HEK293 (cell line): ENCODE results near the gene EXOSC7.

Experiments
- CTCF ChIP-seq: fragments of 450-650 bp; formaldehyde crosslinking; IDR thresholded peaks from 2 replicates; pipeline ENCODE4 v1.5.1; 2016; ENCODE audit warnings: missing biosample characterization, missing genetic modification characterization
- MEIS1 ChIP-seq: sonication (generic); formaldehyde crosslinking; IDR thresholded peaks from 2 replicates; pipeline ENCODE4 v1.8.1; 2022; ENCODE audit warnings: missing genetic modification reagents, mild to moderate bottlenecking, borderline replicate concordance
- ZBTB21 ChIP-seq: fragments of 450-650 bp; formaldehyde crosslinking; IDR thresholded peaks from 2 replicates; pipeline ENCODE4 v1.5.1; 2017; ENCODE audit warnings: missing biosample characterization, missing genetic modification characterization
- ZNF112 ChIP-seq: fragments of 450-650 bp; formaldehyde crosslinking; IDR thresholded peaks from 2 replicates; pipeline ENCODE4 v1.5.0; 2017; ENCODE audit warnings: missing biosample characterization, missing genetic modification characterization
- ZNF138 ChIP-seq: fragments of 450-650 bp; formaldehyde crosslinking; IDR thresholded peaks from 2 replicates; pipeline ENCODE4 v1.5.1; 2016; ENCODE audit warnings: missing biosample characterization, missing genetic modification characterization, borderline replicate concordance
- ZNF239 ChIP-seq: fragments of 450-650 bp; formaldehyde crosslinking; IDR thresholded peaks from 2 replicates; pipeline ENCODE4 v1.5.1; 2016; ENCODE audit warnings: missing biosample characterization, missing genetic modification characterization
- ZNF350 ChIP-seq: fragments of 450-650 bp; formaldehyde crosslinking; IDR thresholded peaks from 2 replicates; pipeline ENCODE4 v1.5.0; 2017; ENCODE audit warnings: missing biosample characterization, mild to moderate bottlenecking, missing genetic modification characterization
- ZNF501 ChIP-seq: fragments of 450-650 bp; formaldehyde crosslinking; IDR thresholded peaks from 2 replicates; pipeline ENCODE4 v1.5.1; 2016; ENCODE audit warnings: missing biosample characterization, missing genetic modification characterization
- ZNF785 ChIP-seq: fragments of 450-650 bp; formaldehyde crosslinking; IDR thresholded peaks from 2 replicates; pipeline ENCODE4 v1.5.1; 2016; ENCODE audit warnings: missing biosample characterization, missing genetic modification characterization
- ZSCAN5A ChIP-seq: fragments of 450-650 bp; formaldehyde crosslinking; IDR thresholded peaks from 2 replicates; pipeline ENCODE4 v1.5.1; 2016; ENCODE audit warnings: missing biosample characterization, missing genetic modification characterization
- TF ChIP-seq, protein P1 (sequence below): fragments of 450-650 bp; formaldehyde crosslinking; IDR thresholded peaks from 2 replicates; pipeline ENCODE4 v1.5.1; 2016; ENCODE audit warnings: missing biosample characterization, missing genetic modification characterization

DNA sequence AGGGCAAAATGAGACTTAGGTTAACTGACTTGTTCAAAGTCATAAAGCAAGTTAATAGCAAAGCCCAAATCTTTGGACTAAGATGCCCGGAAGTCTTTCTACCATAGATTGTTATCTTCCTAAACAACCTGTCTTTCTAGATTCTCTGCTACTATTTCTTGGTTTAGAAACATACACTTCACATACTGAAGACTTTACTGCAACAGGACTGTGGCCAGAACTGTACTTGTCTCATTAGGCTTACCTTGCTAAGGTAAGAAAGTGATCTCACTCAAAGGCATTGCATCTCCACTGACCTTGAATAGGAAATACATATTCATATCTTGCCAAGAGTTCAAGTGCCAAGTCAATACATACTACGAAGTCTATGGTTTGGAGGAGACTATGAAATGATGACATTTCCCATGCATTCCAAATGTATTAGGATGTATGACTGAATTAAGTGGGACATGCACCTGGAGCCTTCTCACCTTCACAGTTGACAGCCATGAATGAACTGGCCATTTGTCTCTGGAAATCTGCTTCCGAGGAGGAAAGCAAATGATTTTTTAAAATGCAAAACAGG, 5.0 kb upstream of the EXOSC7 start:
- TF ChIP-seq ZSCAN5A (tag by site-specific recombination), result no peak
- no peak for TF ChIP-seq ZNF239 (tag by site-specific recombination)
- no peak for TF ChIP-seq MEIS1 (CRISPR knock-in tag)
- no peak for TF ChIP-seq CTCF
- no peak for TF ChIP-seq ZNF350 (tag by site-specific recombination)
- TF ChIP-seq, protein P1, sequence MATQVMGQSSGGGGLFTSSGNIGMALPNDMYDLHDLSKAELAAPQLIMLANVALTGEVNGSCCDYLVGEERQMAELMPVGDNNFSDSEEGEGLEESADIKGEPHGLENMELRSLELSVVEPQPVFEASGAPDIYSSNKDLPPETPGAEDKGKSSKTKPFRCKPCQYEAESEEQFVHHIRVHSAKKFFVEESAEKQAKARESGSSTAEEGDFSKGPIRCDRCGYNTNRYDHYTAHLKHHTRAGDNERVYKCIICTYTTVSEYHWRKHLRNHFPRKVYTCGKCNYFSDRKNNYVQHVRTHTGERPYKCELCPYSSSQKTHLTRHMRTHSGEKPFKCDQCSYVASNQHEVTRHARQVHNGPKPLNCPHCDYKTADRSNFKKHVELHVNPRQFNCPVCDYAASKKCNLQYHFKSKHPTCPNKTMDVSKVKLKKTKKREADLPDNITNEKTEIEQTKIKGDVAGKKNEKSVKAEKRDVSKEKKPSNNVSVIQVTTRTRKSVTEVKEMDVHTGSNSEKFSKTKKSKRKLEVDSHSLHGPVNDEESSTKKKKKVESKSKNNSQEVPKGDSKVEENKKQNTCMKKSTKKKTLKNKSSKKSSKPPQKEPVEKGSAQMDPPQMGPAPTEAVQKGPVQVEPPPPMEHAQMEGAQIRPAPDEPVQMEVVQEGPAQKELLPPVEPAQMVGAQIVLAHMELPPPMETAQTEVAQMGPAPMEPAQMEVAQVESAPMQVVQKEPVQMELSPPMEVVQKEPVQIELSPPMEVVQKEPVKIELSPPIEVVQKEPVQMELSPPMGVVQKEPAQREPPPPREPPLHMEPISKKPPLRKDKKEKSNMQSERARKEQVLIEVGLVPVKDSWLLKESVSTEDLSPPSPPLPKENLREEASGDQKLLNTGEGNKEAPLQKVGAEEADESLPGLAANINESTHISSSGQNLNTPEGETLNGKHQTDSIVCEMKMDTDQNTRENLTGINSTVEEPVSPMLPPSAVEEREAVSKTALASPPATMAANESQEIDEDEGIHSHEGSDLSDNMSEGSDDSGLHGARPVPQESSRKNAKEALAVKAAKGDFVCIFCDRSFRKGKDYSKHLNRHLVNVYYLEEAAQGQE (tag by site-specific recombination), result no peak
- TF ChIP-seq ZBTB21 (tag by site-specific recombination), result no peak
- TF ChIP-seq ZNF785 (tag by site-specific recombination), result no peak
- no peak for TF ChIP-seq ZNF501
- TF ChIP-seq ZNF138 (tag by site-specific recombination), result no peak
- TF ChIP-seq ZNF112, result no peak
